Loucy (cell line): ENCODE measurements around the gene TMEM267.

Experiments used
- H2AFZ ChIP-seq: fragments of 200-600 bp; sonication (generic); 2 replicates; pipeline ENCODE4 v1.6.0; 2016; ENCODE audit warnings: antibody characterized with exemption, mild to moderate bottlenecking, low read length, moderate library complexity
- H3F3A ChIP-seq: fragments of 200-600 bp; 2 replicates; pipeline ENCODE4 v1.6.0; 2016; ENCODE audit warnings: antibody characterized with exemption, low read depth, mild to moderate bottlenecking
- H3K27me3 ChIP-seq: fragments of 200-600 bp; sonication (generic); 2 replicates; pipeline ENCODE4 v1.6.1; 2014; ENCODE audit warnings: low read length, mild to moderate bottlenecking; ENCODE audit not compliant: insufficient read depth, poor library complexity, severe bottlenecking
- H3K36me3 ChIP-seq: fragments of 200-600 bp; sonication (generic); 2 replicates; pipeline ENCODE4 v1.6.1; 2016; ENCODE audit warnings: low read length; ENCODE audit not compliant: insufficient read depth
- H3K4me1 ChIP-seq: fragments of 200-600 bp; sonication (generic); 2 replicates; pipeline ENCODE4 v1.5.1; 2014; ENCODE audit warnings: low read length, mild to moderate bottlenecking; ENCODE audit not compliant: insufficient read depth, poor library complexity, severe bottlenecking
- H3K4me2 ChIP-seq: fragments of 200-600 bp; sonication (generic); 2 replicates; pipeline ENCODE4 v1.6.0; 2014; ENCODE audit warnings: antibody characterized with exemption, low read length, low read depth, mild to moderate bottlenecking; ENCODE audit not compliant: poor library complexity, severe bottlenecking
- H3K4me3 ChIP-seq: fragments of 200-600 bp; sonication (generic); 2 replicates; pipeline ENCODE4 v1.5.1; 2014; ENCODE audit warnings: low read length, mild to moderate bottlenecking, mixed read lengths; ENCODE audit not compliant: poor library complexity, severe bottlenecking
- H3K79me2 ChIP-seq: fragments of 200-600 bp; sonication (generic); 2 replicates; pipeline ENCODE4 v1.6.1; 2014; ENCODE audit warnings: low read length; ENCODE audit not compliant: insufficient read depth
- H3K9ac ChIP-seq: fragments of 200-600 bp; sonication (generic); 2 replicates; pipeline ENCODE4 v1.6.0; 2014; ENCODE audit warnings: mild to moderate bottlenecking, low read depth, low read length, moderate library complexity; ENCODE audit not compliant: poor library complexity, severe bottlenecking
- H3K9me2 ChIP-seq: fragments of 200-600 bp; sonication (generic); replicated peaks from 2 replicates; pipeline ENCODE4 v1.6.1; 2016; ENCODE audit warnings: low read depth, low read length, mixed read lengths
- H3K9me3 ChIP-seq: fragments of 200-600 bp; sonication (generic); 2 replicates; pipeline ENCODE4 v1.6.1; 2014; ENCODE audit warnings: mild to moderate bottlenecking, antibody characterized with exemption, low read length, low read depth; ENCODE audit not compliant: insufficient read depth
- H4K20me1 ChIP-seq: fragments of 200-600 bp; sonication (generic); 2 replicates; pipeline ENCODE4 v1.6.0; 2014; ENCODE audit warnings: antibody characterized with exemption, low read length, mild to moderate bottlenecking; ENCODE audit not compliant: insufficient read depth, poor library complexity, severe bottlenecking
- CTCF ChIP-seq: fragments of 200-600 bp; sonication (generic); conservative IDR thresholded peaks from 2 replicates; pipeline ENCODE4 v1.5.1; 2014; ENCODE audit warnings: mild to moderate bottlenecking, antibody characterized with exemption, low read length
- EZH2phosphoT487 ChIP-seq: fragments of 200-600 bp; IDR thresholded peaks from 2 replicates; pipeline ENCODE4 v1.6.1; 2018; ENCODE audit warnings: antibody characterized with exemption, mild to moderate bottlenecking, moderate library complexity, borderline replicate concordance

The TMEM267 gene

DNA sequence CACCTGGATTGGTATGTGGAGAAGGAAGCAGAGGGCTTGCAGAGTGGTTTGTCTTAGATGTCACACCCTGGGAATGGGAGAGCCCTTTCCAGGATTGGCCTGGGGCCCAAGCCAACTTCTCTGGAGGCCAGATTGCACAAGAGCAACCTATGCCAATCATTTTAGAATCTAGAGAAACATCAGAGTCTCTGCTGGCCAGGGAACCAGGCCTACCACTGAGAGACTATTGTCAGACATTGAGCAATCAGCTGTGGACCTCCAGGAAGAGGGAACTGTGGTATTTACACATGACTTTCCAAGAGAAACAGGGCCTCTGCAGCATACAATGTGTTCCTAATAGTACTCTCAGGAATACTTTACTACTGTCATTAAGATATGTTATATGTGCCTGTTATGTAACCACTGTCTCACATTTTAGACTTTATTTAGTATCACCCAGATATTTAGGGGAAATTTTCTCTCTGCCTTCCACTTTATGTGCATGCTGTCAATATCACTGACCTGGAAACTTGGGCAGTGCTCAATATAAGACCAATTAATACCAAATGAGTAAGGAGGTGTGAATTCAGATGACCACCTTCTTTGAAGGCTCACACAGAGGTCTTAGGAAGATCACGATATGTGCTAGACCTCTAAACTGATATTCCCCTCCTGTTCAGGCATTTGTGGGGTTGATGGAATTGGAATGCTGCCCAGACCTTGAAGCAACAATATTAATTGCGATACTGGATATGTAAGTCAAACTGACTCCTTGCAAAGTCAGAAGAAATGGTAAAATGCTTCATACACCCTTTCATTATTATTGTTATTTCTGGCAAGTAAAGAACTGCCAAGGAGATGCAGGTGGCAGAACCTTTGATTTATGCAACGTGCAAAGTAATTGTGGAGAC lies 50.9 kb downstream of the TMEM267 start:
- H3K4me1 ChIP-seq = no peaks in the 10 kb centered on the region
- H3K4me2 ChIP-seq = no peak overlapping the region
- H3K9me3 ChIP-seq = no peaks in the 10 kb centered on the region
- no peak overlapping the region for H3K9ac ChIP-seq
- H2AFZ ChIP-seq = no peak overlapping the region
- H3K9me2 ChIP-seq = no peaks in the 10 kb centered on the region
- TF ChIP-seq CTCF (no peak), EZH2phosphoT487 (no peak)
- no peaks in the 10 kb centered on the region for H3K79me2 ChIP-seq
- no peak overlapping the region for H3K4me3 ChIP-seq
- H3K36me3 ChIP-seq = no peaks in the 10 kb centered on the region
- H4K20me1 ChIP-seq = no peaks in the 10 kb centered on the region
- no peaks in the 10 kb centered on the region for H3K27me3 ChIP-seq
- no peaks in the 10 kb centered on the region for H3F3A ChIP-seq

DNA sequence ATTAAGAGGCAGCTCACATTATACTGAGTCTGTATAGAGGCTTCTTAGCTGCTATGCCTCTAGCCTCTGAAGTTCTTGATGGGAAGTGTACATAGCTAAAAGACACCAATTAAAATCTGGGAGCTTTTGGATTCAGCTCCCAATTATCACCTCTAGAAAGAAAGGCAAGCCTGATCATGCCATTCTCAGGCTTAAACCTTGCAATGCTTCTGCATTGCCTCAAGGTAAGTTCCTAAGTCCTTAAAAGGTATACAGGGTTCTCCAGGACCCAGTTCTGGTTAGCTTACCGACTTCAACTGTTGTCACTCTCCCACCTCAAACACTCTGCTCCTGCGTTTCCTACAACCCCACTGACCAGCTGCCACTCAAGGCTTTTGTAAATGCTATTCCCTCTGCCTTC lies 54.0 kb downstream of the TMEM267 start:
- Histone ChIP-seq H3K9me2 (no peaks in the 10 kb centered on the region), H3K27me3 (no peaks in the 10 kb centered on the region), H3K4me2 (no peak overlapping the region), H2AFZ (no peak overlapping the region), H3K36me3 (no peaks in the 10 kb centered on the region), H3K9ac (no peak overlapping the region), H3K4me1 (no peaks in the 10 kb centered on the region), H3K4me3 (no peak overlapping the region), H3F3A (no peaks in the 10 kb centered on the region), H4K20me1 (no peaks in the 10 kb centered on the region), H3K9me3 (no peaks in the 10 kb centered on the region), H3K79me2 (no peaks in the 10 kb centered on the region)
- TF ChIP-seq EZH2phosphoT487 = no peak
- TF ChIP-seq CTCF = no peak

DNA sequence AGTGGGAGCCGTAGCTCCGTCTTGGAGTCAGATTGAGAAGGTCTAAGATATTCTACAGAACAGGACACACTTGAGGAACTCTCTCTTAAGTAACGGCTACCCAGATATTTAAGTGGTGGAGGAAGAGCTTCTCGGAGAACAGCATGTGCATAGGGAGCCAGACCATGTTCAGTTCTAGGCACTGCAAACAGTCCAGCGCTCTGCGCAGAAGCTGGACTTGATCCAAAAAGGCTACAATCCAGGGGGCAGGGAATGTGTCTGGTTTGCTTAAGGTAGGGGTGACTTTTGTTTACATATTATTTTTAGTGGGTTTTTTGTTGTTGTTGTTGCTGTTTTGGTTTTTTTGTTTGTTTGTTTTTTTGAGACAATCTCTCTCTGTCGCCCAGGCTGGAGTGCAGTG lies 54.6 kb downstream of the TMEM267 start:
- H3K4me3 ChIP-seq = no peak overlapping the region
- no peak overlapping the region for H3K4me2 ChIP-seq
- no peaks in the 10 kb centered on the region for H3F3A ChIP-seq
- H3K9me3 ChIP-seq = no peaks in the 10 kb centered on the region
- no peaks in the 10 kb centered on the region for H3K27me3 ChIP-seq
- no peak overlapping the region for H2AFZ ChIP-seq
- H4K20me1 ChIP-seq = no peaks in the 10 kb centered on the region
- H3K4me1 ChIP-seq = no peaks in the 10 kb centered on the region
- no peak overlapping the region for H3K9ac ChIP-seq
- H3K36me3 ChIP-seq = no peaks in the 10 kb centered on the region
- H3K79me2 ChIP-seq = no peaks in the 10 kb centered on the region
- no peak for TF ChIP-seq CTCF
- no peak for TF ChIP-seq EZH2phosphoT487
- no peaks in the 10 kb centered on the region for H3K9me2 ChIP-seq
